SK-N-SH treated with all-trans-retinoic acid at 6 μM for 48 hours (cell line): ENCODE data around the gene RBM47.

ENCODE experiments used
- ARNTL ChIP-seq: fragments of 450-650 bp; formaldehyde crosslinking; IDR thresholded peaks from 2 replicates; pipeline ENCODE4 v1.5.0; 2020; ENCODE audit warnings: low read depth, mild to moderate bottlenecking, moderate library complexity, borderline replicate concordance
- CREB5 ChIP-seq: fragments of 250-450 bp; sonication (Bioruptor Pico); IDR thresholded peaks from 2 replicates; pipeline ENCODE4 v1.5.1; 2020; ENCODE audit warnings: low read depth, mild to moderate bottlenecking, moderate library complexity
- PPARA ChIP-seq: fragments of 250-450 bp; sonication (Bioruptor Pico); IDR thresholded peaks from 2 replicates; pipeline ENCODE4 v1.5.0; 2020; ENCODE audit warnings: mild to moderate bottlenecking, borderline replicate concordance
- RARB ChIP-seq: fragments of 250-450 bp; sonication (Bioruptor Pico); IDR thresholded peaks from 2 replicates; pipeline ENCODE4 v1.8.0; 2021; ENCODE audit warnings: mild to moderate bottlenecking, moderate library complexity
- TSHZ2 ChIP-seq: fragments of 250-450 bp; sonication (Bioruptor Pico); IDR thresholded peaks from 2 replicates; pipeline ENCODE4 v1.5.0; 2020; ENCODE audit warnings: mild to moderate bottlenecking, moderate library complexity
- ZFP30 ChIP-seq: fragments of 450-650 bp; formaldehyde crosslinking; IDR thresholded peaks from 2 replicates; pipeline ENCODE4 v1.5.0; 2022; ENCODE audit warnings: mild to moderate bottlenecking, moderate library complexity
- ZNF565 ChIP-seq: fragments of 450-650 bp; formaldehyde crosslinking; conservative IDR thresholded peaks from 2 replicates; pipeline ENCODE4 v1.5.0; 2020; ENCODE audit warnings: low read depth, mild to moderate bottlenecking, moderate library complexity

- no peak for TF ChIP-seq PPARA
- no peak for TF ChIP-seq ZNF565 (CRISPR knock-in tag)
- no peak for TF ChIP-seq TSHZ2
- no peak for TF ChIP-seq RARB (CRISPR knock-in tag)
- TF ChIP-seq ZFP30 (CRISPR knock-in tag) = no peak
- TF ChIP-seq ARNTL (CRISPR knock-in tag) = no peak
- TF ChIP-seq CREB5 (CRISPR knock-in tag) = no peak
Observed at GRCh38 chr4:40608628-40609027, 21.0 kb downstream of the RBM47 start.
